Breast epithelium (tissue), 4 donors: ENCODE measurements around the gene OR2F1. TPM values are rescaled to one million over a fixed set of nuclear protein-coding genes. Genes with fewer than 3 reads are reported as not detected.

Experiments
- DNase-seq, 2 donors: peaks; one replicate each; pipeline ENCODE4 v3.0.0-alpha.2; 2019; ENCODE audit warnings: low spot score in 2 of 2
- H3K27ac ChIP-seq, 2 donors: fragments of 200-600 bp; sonication (generic) in 1 of 2; one replicate each; pipeline ENCODE4 v1.5.1; 2016 to 2019; ENCODE audit warnings: mild to moderate bottlenecking in 1 of 2
- H3K27me3 ChIP-seq, 2 donors: fragments of 200-600 bp; sonication (generic) in 1 of 2; one replicate each; pipeline versions ENCODE4 v1.5.1 to v1.6.0; 2017 to 2019; ENCODE audit warnings: control low read depth in 1 of 2, mild to moderate bottlenecking in 1 of 2
- H3K36me3 ChIP-seq: fragments of 200-600 bp; one replicate; pipeline ENCODE4 v1.5.1; 2019
- H3K4me1 ChIP-seq, 2 donors: fragments of 200-600 bp; sonication (generic); one replicate each; pipeline ENCODE4 v1.5.1; 2016 to 2019; ENCODE audit warnings: control low read depth in 1 of 2
- H3K4me3 ChIP-seq, 3 donors: fragments of 200-600 bp; sonication (generic); 1 replicate in 2 of 3; 2 replicates in 1 of 3; pipeline ENCODE4 v1.5.1; 2016 to 2019; ENCODE audit warnings: mild to moderate bottlenecking in 3 of 3, moderate library complexity in 2 of 3
- H3K9me3 ChIP-seq, 2 donors: fragments of 200-600 bp; sonication (generic) in 1 of 2; one replicate each; pipeline ENCODE4 v1.5.1; 2016 to 2019; ENCODE audit warnings: control low read depth in 1 of 2
- CTCF ChIP-seq, 3 donors: fragments of 450-650 bp; IDR thresholded peaks; one replicate each; pipeline ENCODE4 v1.5.1; 2016 to 2017; ENCODE audit warnings: antibody characterized with exemption in 3 of 3, mild to moderate bottlenecking in 3 of 3, moderate library complexity in 3 of 3
- POLR2A ChIP-seq: fragments of 450-650 bp; IDR thresholded peaks from one replicate; pipeline ENCODE4 v1.6.1; 2016; ENCODE audit warnings: antibody characterized with exemption, mild to moderate bottlenecking, moderate library complexity
- POLR2AphosphoS5 ChIP-seq, 3 donors: sonication (generic); formaldehyde crosslinking; IDR thresholded peaks; one replicate each; pipeline ENCODE4 v1.6.1; 2017; ENCODE audit warnings: antibody characterized with exemption in 3 of 3
- intact Hi-C: fragments of 100-400 bp; cut with DNase I; formaldehyde crosslinking; loops from one replicate; pipeline ENCODE4 v1.15.1; 2023; ENCODE audit warnings: low total_unique reads
- total RNA-seq, 3 donors: library from RNA; depleted of rRNA; stranded (reverse); fragments of >200 nt; gene quantifications; one replicate each; pipeline ENCODE4 v1.1.0, GENCODE V29; 2016

OR2F1 gene
- total RNA-seq, 3 donors from 2014 or later: 0.15 TPM; not detected in 2

GRCh38 chr7:143953421-143953820 is 1.2 kb upstream of the OR2F1 start:
- H3K27ac ChIP-seq: no peak overlapping the region
- H3K4me1 ChIP-seq: no peaks in the 10 kb centered on the region
- intact Hi-C loops: no loop called here
- H3K27me3 ChIP-seq: no peaks in the 10 kb centered on the region
- no peak for DNase-seq
- H3K36me3 ChIP-seq: no peaks in the 10 kb centered on the region
- H3K9me3 ChIP-seq: no peaks in the 10 kb centered on the region
- no peak overlapping the region for H3K4me3 ChIP-seq
- TF ChIP-seq POLR2AphosphoS5 (IDR thresholded peaks at IDR 0.05): no peak
- TF ChIP-seq POLR2A: no peak
- TF ChIP-seq CTCF (IDR thresholded peaks at IDR 0.05): no peak

- no peak for TF ChIP-seq CTCF (IDR thresholded peaks at IDR 0.05)
- TF ChIP-seq POLR2A: no peak
- TF ChIP-seq POLR2AphosphoS5 (IDR thresholded peaks at IDR 0.05): no peak
- no peak overlapping the region for H3K27ac ChIP-seq
- no peaks in the 10 kb centered on the region for H3K9me3 ChIP-seq
- DNase-seq: no peak
- H3K4me1 ChIP-seq: no peaks in the 10 kb centered on the region
- intact Hi-C loops: no loop called here
- no peaks in the 10 kb centered on the region for H3K27me3 ChIP-seq
- no peaks in the 10 kb centered on the region for H3K36me3 ChIP-seq
- H3K4me3 ChIP-seq: no peak overlapping the region
Observed at GRCh38 chr7:143954135-143954534, 509 bp upstream of the OR2F1 start.

- Histone ChIP-seq H3K27me3 (no peaks in the 10 kb centered on the region), H3K36me3 (no peaks in the 10 kb centered on the region), H3K4me1 (no peaks in the 10 kb centered on the region), H3K27ac (no peak overlapping the region), H3K9me3 (no peaks in the 10 kb centered on the region), H3K4me3 (no peak overlapping the region)
- TF ChIP-seq POLR2AphosphoS5 (IDR thresholded peaks at IDR 0.05): no peak
- no peak for TF ChIP-seq POLR2A
- no peak for TF ChIP-seq CTCF (IDR thresholded peaks at IDR 0.05)
- intact Hi-C loops: no loop called here
- DNase-seq: no peak
Observed at GRCh38 chr7:143958781-143959180, 4.1 kb downstream of the OR2F1 start.

- Histone ChIP-seq H3K4me1 (no peaks in the 10 kb centered on the region), H3K4me3 (no peak overlapping the region), H3K36me3 (no peaks in the 10 kb centered on the region), H3K27ac (no peak overlapping the region), H3K27me3 (no peaks in the 10 kb centered on the region), H3K9me3 (no peaks in the 10 kb centered on the region)
- TF ChIP-seq POLR2A: no peak
- TF ChIP-seq POLR2AphosphoS5 (IDR thresholded peaks at IDR 0.05): no peak
- TF ChIP-seq CTCF (IDR thresholded peaks at IDR 0.05): no peak
- DNase-seq: no peak
- intact Hi-C loops: no loop called here
Observed at GRCh38 chr7:143960813-143961610, 6.4 kb downstream of the OR2F1 start.

GRCh38 chr7:143965280-143965679 is 10.6 kb downstream of the OR2F1 start:
- Histone ChIP-seq H3K9me3 (no peaks in the 10 kb centered on the region), H3K4me3 (no peak overlapping the region), H3K4me1 (no peaks in the 10 kb centered on the region), H3K27me3 (no peaks in the 10 kb centered on the region), H3K36me3 (no peaks in the 10 kb centered on the region), H3K27ac (no peak overlapping the region)
- intact Hi-C loops: no loop called here
- no peak for DNase-seq
- no peak for TF ChIP-seq POLR2AphosphoS5 (IDR thresholded peaks at IDR 0.05)
- TF ChIP-seq CTCF (IDR thresholded peaks at IDR 0.05): no peak
- no peak for TF ChIP-seq POLR2A
